Measurements from ENCODE around the gene PARD3B. TPM values are rescaled to one million over a fixed set of nuclear protein-coding genes. Genes with fewer than 3 reads are reported as not detected.

Gene PARD3B
- total and polyA plus RNA-seq, 2 donors from 2014 or later = 5.3 to 29.6 TPM

GRCh38 chr2:205087862-205088261 is 542.6 kb downstream of the PARD3B start:
- intact Hi-C loops (cut with DNase I) = no loop called here
- no peaks in the 10 kb centered on the region for H3K9me3 ChIP-seq (ENCODE audit: control insufficient read depth in 2 of 3, insufficient read depth in 1 of 3, low read length in 3 of 3)
- H3K36me3 ChIP-seq (ENCODE audit: control insufficient read depth in 2 of 3, insufficient read depth in 3 of 3, low read length in 3 of 3) = no peaks in the 10 kb centered on the region
- no peak for TF ChIP-seq CTCF (IDR thresholded peaks at IDR 0.05; ENCODE audit: borderline replicate concordance, extremely low read depth, insufficient read depth)
- DNase-seq (no peak), FAIRE-seq (no peak)
- no peak overlapping the region for H3K4me3 ChIP-seq (ENCODE audit: low read length in 3 of 3)
- no peak overlapping the region for H3K9ac ChIP-seq (ENCODE audit: low read length in 3 of 3)
- H3K27me3 ChIP-seq (ENCODE audit: control insufficient read depth, insufficient read depth, low read length) = no peaks in the 10 kb centered on the region
- H3K27ac ChIP-seq (ENCODE audit: low read depth in 2 of 2, low read length in 2 of 2) = no peak overlapping the region
- H3K4me1 ChIP-seq (ENCODE audit: control insufficient read depth in 2 of 3, insufficient read depth in 2 of 3, low read depth in 1 of 3, low read length in 3 of 3) = no peaks in the 10 kb centered on the region

- H3K36me3 ChIP-seq (ENCODE audit: control insufficient read depth in 2 of 3, insufficient read depth in 3 of 3, low read length in 3 of 3) = no peaks in the 10 kb centered on the region
- TF ChIP-seq CTCF (IDR thresholded peaks at IDR 0.05; ENCODE audit: borderline replicate concordance, extremely low read depth, insufficient read depth) = no peak
- H3K27me3 ChIP-seq (ENCODE audit: control insufficient read depth, insufficient read depth, low read length) = no peaks in the 10 kb centered on the region
- no peak overlapping the region for H3K9ac ChIP-seq (ENCODE audit: low read length in 3 of 3)
- H3K27ac ChIP-seq (ENCODE audit: low read depth in 2 of 2, low read length in 2 of 2) = no peak overlapping the region
- intact Hi-C loops (cut with DNase I) = no loop called here
- no peaks in the 10 kb centered on the region for H3K4me1 ChIP-seq (ENCODE audit: control insufficient read depth in 2 of 3, insufficient read depth in 2 of 3, low read depth in 1 of 3, low read length in 3 of 3)
- no peak overlapping the region for H3K4me3 ChIP-seq (ENCODE audit: low read length in 3 of 3)
- FAIRE-seq = no peak
- DNase-seq = no peak
- no peaks in the 10 kb centered on the region for H3K9me3 ChIP-seq (ENCODE audit: control insufficient read depth in 2 of 3, insufficient read depth in 1 of 3, low read length in 3 of 3)
Observed at GRCh38 chr2:205089958-205090357, 544.7 kb downstream of the PARD3B start.

GRCh38 chr2:205091411-205091810 is 546.1 kb downstream of the PARD3B start:
- no peak for DNase-seq
- Histone ChIP-seq H3K27me3 (ENCODE audit: control insufficient read depth, insufficient read depth, low read length) (no peaks in the 10 kb centered on the region), H3K4me1 (ENCODE audit: control insufficient read depth in 2 of 3, insufficient read depth in 2 of 3, low read depth in 1 of 3, low read length in 3 of 3) (no peaks in the 10 kb centered on the region), H3K9ac (ENCODE audit: low read length in 3 of 3) (no peak overlapping the region), H3K27ac (ENCODE audit: low read depth in 2 of 2, low read length in 2 of 2) (no peak overlapping the region), H3K4me3 (ENCODE audit: low read length in 3 of 3) (no peak overlapping the region), H3K36me3 (ENCODE audit: control insufficient read depth in 2 of 3, insufficient read depth in 3 of 3, low read length in 3 of 3) (no peaks in the 10 kb centered on the region), H3K9me3 (ENCODE audit: control insufficient read depth in 2 of 3, insufficient read depth in 1 of 3, low read length in 3 of 3) (no peaks in the 10 kb centered on the region)
- no peak for FAIRE-seq
- intact Hi-C loops (cut with DNase I) = no loop called here
- TF ChIP-seq CTCF (IDR thresholded peaks at IDR 0.05; ENCODE audit: borderline replicate concordance, extremely low read depth, insufficient read depth) = no peak

GRCh38 chr2:205094031-205094430 is 548.8 kb downstream of the PARD3B start:
- no peaks in the 10 kb centered on the region for H3K9me3 ChIP-seq (ENCODE audit: control insufficient read depth in 2 of 3, insufficient read depth in 1 of 3, low read length in 3 of 3)
- TF ChIP-seq CTCF (IDR thresholded peaks at IDR 0.05; ENCODE audit: borderline replicate concordance, extremely low read depth, insufficient read depth) = no peak
- no peak overlapping the region for H3K27ac ChIP-seq (ENCODE audit: low read depth in 2 of 2, low read length in 2 of 2)
- H3K4me1 ChIP-seq (ENCODE audit: control insufficient read depth in 2 of 3, insufficient read depth in 2 of 3, low read depth in 1 of 3, low read length in 3 of 3) = no peaks in the 10 kb centered on the region
- FAIRE-seq (no peak), DNase-seq (no peak)
- intact Hi-C loops (cut with DNase I) = no loop called here
- H3K9ac ChIP-seq (ENCODE audit: low read length in 3 of 3) = no peak overlapping the region
- no peaks in the 10 kb centered on the region for H3K36me3 ChIP-seq (ENCODE audit: control insufficient read depth in 2 of 3, insufficient read depth in 3 of 3, low read length in 3 of 3)
- H3K4me3 ChIP-seq (ENCODE audit: low read length in 3 of 3) = no peak overlapping the region
- no peaks in the 10 kb centered on the region for H3K27me3 ChIP-seq (ENCODE audit: control insufficient read depth, insufficient read depth, low read length)
